PC-9 (cell line): ENCODE data around the gene ANKLE1. TPM values are rescaled to one million over a fixed set of nuclear protein-coding genes. Genes with fewer than 3 reads are reported as not detected.

Experiments used
- BruUV-seq: library from RNA; stranded (reverse); fragments of 400-500 nt; replicated peaks from 2 replicates; lab custom pipeline; 2021; lab: Mats Ljungman, UMichigan
- CTCF ChIA-PET: fragments of 300-600 bp; sonication (Branson Sonifier 250); formaldehyde crosslinking; loops from one replicate; lab custom pipeline; 2022; ENCODE audit warnings: antibody characterized with exemption; lab: Charles Lee
- POLR2A ChIA-PET: fragments of 300-600 bp; sonication (Branson Sonifier 250); formaldehyde crosslinking; loops from one replicate; lab custom pipeline; 2022; ENCODE audit warnings: antibody characterized with exemption; ENCODE audit not compliant: unreplicated experiment; lab: Charles Lee
- DNase-seq, 2 experiments: peaks; one replicate each; pipeline versions ENCODE4 v3.0.0 to v3.0.0-alpha.2; 2015 to 2022; ENCODE audit warnings: mixed read lengths in 1 of 2
- H2AFZ ChIP-seq: fragments of 200-600 bp; sonication (generic); 2 replicates; pipeline ENCODE4 v1.8.1; 2017; ENCODE audit warnings: antibody characterized with exemption
- H3F3A ChIP-seq: fragments of 200-600 bp; sonication (generic); 2 replicates; pipeline ENCODE4 v1.8.1; 2017; ENCODE audit warnings: antibody characterized with exemption, mild to moderate bottlenecking, low read depth; ENCODE audit not compliant: insufficient read depth
- H3K27ac ChIP-seq: fragments of 200-600 bp; sonication (generic); 2 replicates; pipeline ENCODE4 v1.6.1; 2016; ENCODE audit warnings: mixed run types
- H3K27me3 ChIP-seq: fragments of 200-600 bp; sonication (generic); 2 replicates; pipeline ENCODE4 v1.6.1; 2016; ENCODE audit warnings: low read depth, mixed run types; ENCODE audit not compliant: insufficient read depth
- H3K36me3 ChIP-seq: fragments of 200-600 bp; sonication (generic); 2 replicates; pipeline ENCODE4 v1.6.1; 2016; ENCODE audit warnings: low read depth, mixed run types
- H3K4me1 ChIP-seq: fragments of 200-600 bp; sonication (generic); replicated peaks from 2 replicates; pipeline ENCODE4 v1.6.1; 2016; ENCODE audit warnings: mixed run types; ENCODE audit not compliant: insufficient read depth
- H3K4me2 ChIP-seq: fragments of 200-600 bp; sonication (generic); 2 replicates; pipeline ENCODE4 v1.6.1; 2017; ENCODE audit warnings: mixed run types
- H3K4me3 ChIP-seq: fragments of 200-600 bp; sonication (generic); 2 replicates; pipeline ENCODE4 v1.6.1; 2016; ENCODE audit warnings: mixed run types
- H3K79me2 ChIP-seq: fragments of 200-600 bp; sonication (generic); 2 replicates; pipeline ENCODE4 v1.6.1; 2017; ENCODE audit warnings: low read depth, mixed run types
- H3K9me2 ChIP-seq: fragments of 200-600 bp; sonication (generic); 2 replicates; pipeline ENCODE4 v1.8.1; 2017; ENCODE audit warnings: mild to moderate bottlenecking; ENCODE audit not compliant: insufficient read depth
- H3K9me3 ChIP-seq: fragments of 200-600 bp; sonication (generic); 2 replicates; pipeline ENCODE4 v1.8.1; 2016; ENCODE audit warnings: low read depth; ENCODE audit not compliant: insufficient read depth
- H4K20me1 ChIP-seq: fragments of 200-600 bp; sonication (generic); 2 replicates; pipeline ENCODE4 v1.8.1; 2017; ENCODE audit not compliant: insufficient read depth
- EZH2 ChIP-seq: fragments of 200-600 bp; sonication (generic); IDR thresholded peaks from 2 replicates; pipeline ENCODE4 v1.8.0; 2017; ENCODE audit warnings: antibody characterized with exemption, low read depth
- intact Hi-C: fragments of 100-400 bp; cut with micrococcal nuclease; formaldehyde crosslinking; loops from one replicate; pipeline ENCODE4 v1.10.0; 2022; ENCODE audit not compliant: unreplicated experiment
- total RNA-seq: library from RNA; stranded (reverse); gene quantifications from 2 replicates; pipeline ENCODE4 v1.2.3, GENCODE V29; 2021
- TF ChIP-seq, protein P1 (sequence below): fragments of 200-600 bp; sonication (generic); conservative IDR thresholded peaks from 2 replicates; pipeline ENCODE4 v1.6.1; 2017; ENCODE audit warnings: mixed run types, antibody characterized with exemption, mild to moderate bottlenecking, moderate library complexity

Gene ANKLE1
- total RNA-seq, 1 experiment from 2014 or later, result 1.2 TPM

- H3K79me2 ChIP-seq, result peaks cover 4% of the 10 kb centered on the region
- no peak overlapping the region for H2AFZ ChIP-seq
- peaks cover 45% of the 10 kb centered on the region for H3F3A ChIP-seq
- H4K20me1 ChIP-seq, result peaks cover 12% of the 10 kb centered on the region; the same call in 1 of the 2 replicates
- no peak overlapping the region for H3K4me3 ChIP-seq
- H3K9me3 ChIP-seq, result no peaks in the 10 kb centered on the region
- no peak for TF ChIP-seq EZH2
- TF ChIP-seq, protein P1, sequence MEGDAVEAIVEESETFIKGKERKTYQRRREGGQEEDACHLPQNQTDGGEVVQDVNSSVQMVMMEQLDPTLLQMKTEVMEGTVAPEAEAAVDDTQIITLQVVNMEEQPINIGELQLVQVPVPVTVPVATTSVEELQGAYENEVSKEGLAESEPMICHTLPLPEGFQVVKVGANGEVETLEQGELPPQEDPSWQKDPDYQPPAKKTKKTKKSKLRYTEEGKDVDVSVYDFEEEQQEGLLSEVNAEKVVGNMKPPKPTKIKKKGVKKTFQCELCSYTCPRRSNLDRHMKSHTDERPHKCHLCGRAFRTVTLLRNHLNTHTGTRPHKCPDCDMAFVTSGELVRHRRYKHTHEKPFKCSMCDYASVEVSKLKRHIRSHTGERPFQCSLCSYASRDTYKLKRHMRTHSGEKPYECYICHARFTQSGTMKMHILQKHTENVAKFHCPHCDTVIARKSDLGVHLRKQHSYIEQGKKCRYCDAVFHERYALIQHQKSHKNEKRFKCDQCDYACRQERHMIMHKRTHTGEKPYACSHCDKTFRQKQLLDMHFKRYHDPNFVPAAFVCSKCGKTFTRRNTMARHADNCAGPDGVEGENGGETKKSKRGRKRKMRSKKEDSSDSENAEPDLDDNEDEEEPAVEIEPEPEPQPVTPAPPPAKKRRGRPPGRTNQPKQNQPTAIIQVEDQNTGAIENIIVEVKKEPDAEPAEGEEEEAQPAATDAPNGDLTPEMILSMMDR, result no peak
- intact Hi-C loops, result no loop called here
- no peaks in the 10 kb centered on the region for H3K27me3 ChIP-seq
- no peak overlapping the region for H3K4me2 ChIP-seq
- CTCF ChIA-PET, result no interaction called here
- DNase-seq, result no peak
- POLR2A ChIA-PET, result interaction anchor here (0.5 kb wide), 1 partner anchor 15 kb away, joined by 11 read pairs; no protein-coding TSS in a partner anchor
- peaks cover 23% of the 10 kb centered on the region for H3K4me1 ChIP-seq
- H3K27ac ChIP-seq, result no peak overlapping the region
- peaks cover 11% of the 10 kb centered on the region; the same call in 1 of the 2 replicates for H3K36me3 ChIP-seq
- no peaks in the 10 kb centered on the region for H3K9me2 ChIP-seq
- no TSS peak for BruUV-seq
These were observed 42.2 kb downstream of the ANKLE1 start for GRCh38 chr19:17323964-17324332.

DNA sequence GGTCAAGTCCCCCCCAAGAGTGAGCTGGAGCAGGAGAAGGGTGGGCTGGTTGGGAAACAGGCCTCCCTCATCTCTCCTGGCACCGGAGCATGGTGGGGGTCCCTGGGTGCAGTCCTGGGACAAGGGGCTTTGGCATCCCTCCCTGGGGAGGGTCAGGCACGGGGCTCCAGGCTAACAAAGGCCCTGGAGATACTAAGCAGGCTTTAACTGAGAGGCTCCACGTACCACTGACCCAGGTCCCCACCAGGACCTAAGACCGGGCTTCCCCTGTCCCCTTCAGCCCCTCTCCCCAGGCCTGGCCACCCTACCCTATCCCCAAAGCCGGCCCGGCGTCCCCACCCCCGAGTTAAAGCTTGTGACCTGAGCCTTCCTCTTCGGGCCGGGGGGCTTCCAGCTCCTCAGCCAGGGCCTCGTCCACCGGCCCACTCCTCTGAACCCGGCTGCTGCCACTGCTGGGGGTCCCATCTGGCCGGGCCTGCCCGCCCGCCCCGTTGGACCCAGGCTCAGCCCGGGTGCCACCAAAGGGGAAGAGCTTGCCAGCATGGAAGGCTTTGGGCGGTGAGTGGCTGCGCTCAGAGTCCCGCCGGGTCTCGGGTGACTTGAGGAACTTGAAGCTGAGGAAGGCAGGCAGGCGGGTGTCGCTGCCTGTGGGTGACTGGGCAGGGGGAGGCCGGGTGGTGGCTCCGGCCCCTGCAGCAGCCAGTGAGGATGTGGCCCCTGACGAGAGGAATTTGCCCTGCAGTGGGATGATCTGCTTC lies 42.8 kb downstream of the ANKLE1 start:
- Histone ChIP-seq H3K4me2 (no peak overlapping the region), H3K9me3 (no peaks in the 10 kb centered on the region), H3F3A (peaks cover 45% of the 10 kb centered on the region), H3K27me3 (no peaks in the 10 kb centered on the region), H3K4me3 (no peak overlapping the region), H3K79me2 (no peaks in the 10 kb centered on the region), H4K20me1 (peaks cover 12% of the 10 kb centered on the region; the same call in 1 of the 2 replicates), H3K9me2 (no peaks in the 10 kb centered on the region), H3K36me3 (peaks cover 8% of the 10 kb centered on the region; the same call in 1 of the 2 replicates), H2AFZ (no peak overlapping the region), H3K4me1 (peaks cover 23% of the 10 kb centered on the region), H3K27ac (no peak overlapping the region)
- no TSS peak for BruUV-seq
- intact Hi-C loops, result loop anchor here (5.0 kb wide), 1 partner anchor 32 kb away; no protein-coding TSS in a partner anchor
- ChIA-PET POLR2A (interaction anchor here (0.5 kb wide), 1 partner anchor 16 kb away, joined by 11 read pairs; no protein-coding TSS in a partner anchor), CTCF (no interaction called here)
- TF ChIP-seq, protein P1, result no peak
- no peak for DNase-seq

- Histone ChIP-seq H3K4me2 (no peak overlapping the region), H3K4me1 (peaks cover 23% of the 10 kb centered on the region), H3K4me3 (no peak overlapping the region), H3K9me2 (no peaks in the 10 kb centered on the region), H3K9me3 (no peaks in the 10 kb centered on the region), H3K27me3 (no peaks in the 10 kb centered on the region), H3K27ac (no peak overlapping the region), H3K79me2 (no peaks in the 10 kb centered on the region), H3F3A (peaks cover 45% of the 10 kb centered on the region), H3K36me3 (peaks cover 6% of the 10 kb centered on the region; the same call in 1 of the 2 replicates), H4K20me1 (peaks cover 12% of the 10 kb centered on the region; the same call in 1 of the 2 replicates), H2AFZ (no peak overlapping the region)
- ChIA-PET CTCF (no interaction called here), POLR2A (no interaction called here)
- intact Hi-C loops, result loop anchor here (5.0 kb wide), 1 partner anchor 33 kb away; no protein-coding TSS in a partner anchor
- BruUV-seq, result no TSS peak
- DNase-seq, result no peak
- TF ChIP-seq, protein P1, result no peak
- no peak for TF ChIP-seq EZH2
These were observed 43.4 kb downstream of the ANKLE1 start for GRCh38 chr19:17325133-17325532.
